ENCODE data around the gene ZNF684.
A peak's percentile ranks its signal among the peaks of the same experiment; 100 is the strongest.
"Not testable (repeated sequence)": the region's sequence is repeated elsewhere in the genome, so short reads cannot be mapped to it uniquely, and the experiment has no call there.

Gene ZNF684

GRCh38 chr1:40531381-40532061 lies at the start of gene ZNF684:
TSS of gene ZNF684 (plus strand) at chr1:40531637. CDS start at chr1:40533167, 1,530 bp downstream.
- DNase-seq = peak; percentile 90

- no peak for DNase-seq
Observed at GRCh38 chr1:40495315-40495903, 36.0 kb upstream of the ZNF684 start.

GRCh38 chr1:40502651-40503050 lies 28.8 kb upstream of the ZNF684 start:
- not testable (repeated sequence) for DNase-seq

- no peak for DNase-seq
Observed at GRCh38 chr1:40507973-40508372, 23.5 kb upstream of the ZNF684 start.

- peak; percentile 86 for DNase-seq
Observed at GRCh38 chr1:40508375-40509341, 22.8 kb upstream of the ZNF684 start, which contains the start of gene EXO5. TSS of gene EXO5 (plus strand) at chr1:40508767. CDS start at chr1:40514545, 5,778 bp downstream.

GRCh38 chr1:40519517-40519916 lies 11.9 kb upstream of the ZNF684 start:
- DNase-seq = no peak

GRCh38 chr1:40530735-40531380 lies 579 bp upstream of the ZNF684 start:
- DNase-seq = peak; percentile 72

GRCh38 chr1:40532062-40532389 lies 589 bp downstream of the ZNF684 start:
- no peak for DNase-seq

GRCh38 chr1:40532844-40533424 lies 1.5 kb downstream of the ZNF684 start:
- peak; percentile 41 for DNase-seq

- DNase-seq = no peak
Observed at GRCh38 chr1:40534589-40534988, 3.2 kb downstream of the ZNF684 start.

- DNase-seq = no peak
Observed at GRCh38 chr1:40535732-40536131, 4.3 kb downstream of the ZNF684 start.

- no peak for DNase-seq
Observed at GRCh38 chr1:40539338-40539737, 7.9 kb downstream of the ZNF684 start.

- no peak for DNase-seq
Observed at GRCh38 chr1:40546957-40547356, 15.5 kb downstream of the ZNF684 start.

GRCh38 chr1:40553017-40553416 lies 21.6 kb downstream of the ZNF684 start:
- DNase-seq = no peak

- not testable (repeated sequence) for DNase-seq
Observed at GRCh38 chr1:40554807-40555206, 23.4 kb downstream of the ZNF684 start.

GRCh38 chr1:40556121-40556520 lies 24.7 kb downstream of the ZNF684 start:
- no peak for DNase-seq

GRCh38 chr1:40558241-40558640 lies 26.8 kb downstream of the ZNF684 start:
- DNase-seq = not testable (repeated sequence)

- no peak for DNase-seq
Observed at GRCh38 chr1:40562185-40562584, 30.7 kb downstream of the ZNF684 start.

GRCh38 chr1:40563266-40563665 lies 31.8 kb downstream of the ZNF684 start:
- no peak for DNase-seq

- DNase-seq = no peak
Observed at GRCh38 chr1:40564506-40564905, 33.1 kb downstream of the ZNF684 start.

GRCh38 chr1:40564913-40565312 lies 33.5 kb downstream of the ZNF684 start:
- no peak for DNase-seq

- DNase-seq = no peak
Observed at GRCh38 chr1:40567825-40568224, 36.4 kb downstream of the ZNF684 start.

- DNase-seq = not testable (repeated sequence)
Observed at GRCh38 chr1:40574805-40575204, 43.4 kb downstream of the ZNF684 start.

Data from NCI-H2227 treated with DMSO at 0.1 percent for 48 hours (cell line).